Gastroesophageal sphincter (tissue), 4 donors: ENCODE data around the gene SLC9A1. TPM values are rescaled to one million over a fixed set of nuclear protein-coding genes. Genes with fewer than 3 reads are reported as not detected.
A peak's percentile ranks its signal among the peaks of the same experiment; 100 is the strongest.

ENCODE experiments used
- ATAC-seq: fragments of 150-250 bp; one replicate; pipeline ENCODE4 v1.9.1; 2016; ENCODE audit warnings: mild to moderate bottlenecking, moderate library complexity
- H3K27ac ChIP-seq, 4 donors: fragments of 200-600 bp; sonication (generic) in 3 of 4; 1 replicate in 3 of 4; 2 replicates in 1 of 4; pipeline ENCODE4 v1.5.1; 2016 to 2019
- H3K27me3 ChIP-seq: fragments of 200-600 bp; sonication (generic); one replicate; pipeline ENCODE4 v1.5.1; 2019
- H3K36me3 ChIP-seq, 2 donors: fragments of 200-600 bp; sonication (generic); one replicate each; pipeline ENCODE4 v1.5.1; 2019; ENCODE audit warnings: control low read depth in 1 of 2
- H3K4me1 ChIP-seq, 3 donors: fragments of 200-600 bp; sonication (generic); 1 replicate in 2 of 3; 2 replicates in 1 of 3; pipeline ENCODE4 v1.5.1; 2016 to 2019; ENCODE audit warnings: control low read depth in 2 of 3
- H3K4me3 ChIP-seq, 2 donors: fragments of 200-600 bp; sonication (generic); one replicate each; pipeline ENCODE4 v1.5.1; 2019; ENCODE audit warnings: mild to moderate bottlenecking in 1 of 2, moderate library complexity in 1 of 2
- H3K9me3 ChIP-seq, 3 donors: fragments of 200-600 bp; sonication (generic); one replicate each; pipeline ENCODE4 v1.5.1; 2017 to 2019; ENCODE audit warnings: control low read depth in 2 of 3
- CTCF ChIP-seq, 4 experiments: fragments of 200-600 bp in 2 of 4; fragments of 450-650 bp in 2 of 4; sonication (generic) in 1 of 4; IDR thresholded peaks; one replicate each; pipeline ENCODE4 v1.5.1; 2017 to 2019; ENCODE audit warnings: antibody characterized with exemption in 4 of 4, mild to moderate bottlenecking in 2 of 4, moderate library complexity in 2 of 4
- EP300 ChIP-seq: sonication (generic); formaldehyde crosslinking; IDR thresholded peaks from one replicate; pipeline ENCODE4 v1.6.1; 2017; ENCODE audit warnings: antibody characterized with exemption, mild to moderate bottlenecking
- POLR2A ChIP-seq, 2 donors: fragments of 450-650 bp; IDR thresholded peaks; one replicate each; pipeline ENCODE4 v1.6.1; 2017; ENCODE audit warnings: antibody characterized with exemption in 2 of 2, mild to moderate bottlenecking in 2 of 2, moderate library complexity in 1 of 2
- POLR2AphosphoS5 ChIP-seq: sonication (generic); formaldehyde crosslinking; IDR thresholded peaks from one replicate; pipeline ENCODE4 v1.6.1; 2017; ENCODE audit warnings: antibody characterized with exemption
- WGBS, 2 donors: methylation state at CpG; one replicate each; pipeline ENCODE4 v1.1.5; 2018; ENCODE audit warnings: low coverage in 1 of 2; 5-methylcytosine and 5-hydroxymethylcytosine counted together
- total RNA-seq, 4 donors: library from RNA; depleted of rRNA; stranded (reverse); fragments of >200 nt; gene quantifications; one replicate each; pipeline ENCODE4 v1.1.0, GENCODE V29; 2016

The SLC9A1 gene
- total RNA-seq, 4 donors from 2014 or later = 7.2 to 27.8 (median 17.1) TPM

GRCh38 chr1:27097484-27097917, 57.4 kb downstream of the SLC9A1 start:
- ATAC-seq = peak; percentile 85
- TF ChIP-seq POLR2AphosphoS5 = peak; percentile 68
- TF ChIP-seq CTCF (IDR thresholded peaks at IDR 0.05) = peak; percentile 86 to 98 (median 96)
- TF ChIP-seq EP300 = no peak
- TF ChIP-seq POLR2A (IDR thresholded peaks at IDR 0.05) = no peak
- 3 to 13% methylated on average over 2 to 3 of the region's 5 CpGs for WGBS, 2 donors
- H3K4me1 ChIP-seq = peaks cover 0 to 40% (median 18%) of the 10 kb centered on the region in 3 donors
- no peaks in the 10 kb centered on the region for H3K27me3 ChIP-seq
- no peaks in the 10 kb centered on the region for H3K9me3 ChIP-seq
- peaks cover 0 to 17% of the 10 kb centered on the region in 2 donors for H3K36me3 ChIP-seq
- no peak overlapping the region for H3K27ac ChIP-seq
- no peak overlapping the region for H3K4me3 ChIP-seq

DNA sequence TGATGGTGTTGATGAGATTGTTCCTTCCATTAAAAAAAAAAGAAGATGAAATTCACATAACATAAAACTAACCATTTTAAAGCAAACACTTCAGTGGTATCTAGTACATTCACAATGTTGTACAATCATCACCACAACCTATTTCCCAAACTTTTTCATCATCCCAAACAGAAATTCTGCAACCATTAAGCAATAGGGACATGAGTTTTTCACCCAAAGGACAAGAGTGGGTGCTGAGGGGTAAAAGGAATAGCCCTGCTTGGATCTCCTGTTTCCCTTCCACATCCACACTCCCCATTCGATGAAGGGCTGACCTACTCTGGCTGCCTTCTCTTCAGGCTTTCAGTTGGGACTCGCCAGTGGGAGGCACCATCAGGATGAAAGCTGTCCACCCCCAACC, 59.3 kb downstream of the SLC9A1 start:
- TF ChIP-seq POLR2AphosphoS5 = no peak
- no peak for ATAC-seq
- no peaks in the 10 kb centered on the region for H3K9me3 ChIP-seq
- H3K36me3 ChIP-seq = peaks cover 0 to 7% of the 10 kb centered on the region in 2 donors
- peaks cover 0 to 36% (median 18%) of the 10 kb centered on the region in 3 donors for H3K4me1 ChIP-seq
- H3K4me3 ChIP-seq = no peak overlapping the region
- WGBS, 2 donors = 79 to 100% methylated on average over 1 to 2 of the region's 2 CpGs
- H3K27me3 ChIP-seq = no peaks in the 10 kb centered on the region
- no peak overlapping the region for H3K27ac ChIP-seq

GRCh38 chr1:27092888-27093287, 62.0 kb downstream of the SLC9A1 start:
- Histone ChIP-seq H3K4me1 (peaks cover 0 to 10% (median 0%) of the 10 kb centered on the region in 3 donors), H3K9me3 (no peaks in the 10 kb centered on the region), H3K36me3 (no peaks in the 10 kb centered on the region), H3K4me3 (no peak overlapping the region), H3K27ac (no peak overlapping the region), H3K27me3 (no peaks in the 10 kb centered on the region)
- 94 to 100% methylated on average over 1 to 3 of the region's 3 CpGs for WGBS, 2 donors
- no peak for ATAC-seq
- TF ChIP-seq POLR2AphosphoS5 (no peak), POLR2A (IDR thresholded peaks at IDR 0.05) (no peak), EP300 (no peak), CTCF (IDR thresholded peaks at IDR 0.05) (no peak)

GRCh38 chr1:27090911-27091310, 64.0 kb downstream of the SLC9A1 start:
- Histone ChIP-seq H3K27ac (no peak overlapping the region), H3K9me3 (no peaks in the 10 kb centered on the region), H3K4me3 (no peak overlapping the region), H3K27me3 (no peaks in the 10 kb centered on the region), H3K36me3 (no peaks in the 10 kb centered on the region), H3K4me1 (no peaks in the 10 kb centered on the region)
- no peak for ATAC-seq
- WGBS, 2 donors = 78 to 82% methylated on average over 4 to 5 of the region's 5 CpGs
- no peak for TF ChIP-seq POLR2AphosphoS5
- no peak for TF ChIP-seq CTCF (IDR thresholded peaks at IDR 0.05)
- no peak for TF ChIP-seq POLR2A (IDR thresholded peaks at IDR 0.05)
- no peak for TF ChIP-seq EP300

- Histone ChIP-seq H3K4me3 (no peak overlapping the region), H3K4me1 (no peaks in the 10 kb centered on the region), H3K27ac (no peak overlapping the region), H3K9me3 (peaks cover 0 to 19% (median 0%) of the 10 kb centered on the region in 3 donors), H3K36me3 (no peaks in the 10 kb centered on the region), H3K27me3 (peaks cover 4% of the 10 kb centered on the region)
- ATAC-seq = no peak
- WGBS, 2 donors = 86 to 94% methylated on average over 5 to 6 of the region's 10 CpGs
- TF ChIP-seq EP300 (no peak), POLR2A (IDR thresholded peaks at IDR 0.05) (no peak), POLR2AphosphoS5 (no peak), CTCF (IDR thresholded peaks at IDR 0.05) (no peak)
These were observed 67.3 kb downstream of the SLC9A1 start for GRCh38 chr1:27087371-27088220.
